ENCODE results near the gene YBX3. TPM values are rescaled to one million over a fixed set of nuclear protein-coding genes. Genes with fewer than 3 reads are reported as not detected.

The YBX3 gene
- total RNA-seq, 1 donor from 2014 or later, result 4.5 TPM

GRCh38 chr12:10721651-10722501 is 1.2 kb downstream of the YBX3 start:
- peak; percentile 46 for DNase-seq

DNA sequence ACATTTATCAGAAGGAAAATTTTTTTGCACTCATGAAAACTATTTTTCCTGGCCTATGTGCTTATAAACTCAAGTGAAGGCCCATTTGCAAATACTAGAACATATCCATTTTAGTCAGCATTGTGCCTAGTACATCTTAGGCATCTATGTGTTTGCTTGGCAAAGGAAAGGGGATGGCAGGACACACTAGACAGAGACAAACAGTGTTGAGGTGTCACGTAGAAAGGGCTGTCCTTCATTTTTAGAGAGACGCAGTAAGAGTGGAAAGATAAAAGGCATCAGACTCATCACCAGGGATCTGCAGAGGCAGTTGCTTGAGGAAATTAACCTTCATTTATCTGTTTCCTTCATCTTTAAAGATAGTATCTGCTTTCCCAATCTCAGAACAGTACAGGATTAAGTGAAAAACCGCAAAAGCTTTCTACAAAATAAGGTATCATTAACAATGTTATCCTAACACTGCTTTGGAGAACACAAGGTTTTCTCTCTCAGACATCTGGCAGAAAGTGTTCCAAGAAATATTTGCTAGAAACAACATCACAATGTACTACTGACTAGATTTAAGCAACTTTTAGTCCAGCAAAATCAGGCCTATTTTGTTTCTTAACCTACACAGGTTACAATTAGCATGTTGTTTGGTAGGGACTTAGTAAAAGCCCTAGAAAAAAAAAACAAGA is 2.0 kb downstream of the YBX3 start:
- DNase-seq, result no peak

DNA sequence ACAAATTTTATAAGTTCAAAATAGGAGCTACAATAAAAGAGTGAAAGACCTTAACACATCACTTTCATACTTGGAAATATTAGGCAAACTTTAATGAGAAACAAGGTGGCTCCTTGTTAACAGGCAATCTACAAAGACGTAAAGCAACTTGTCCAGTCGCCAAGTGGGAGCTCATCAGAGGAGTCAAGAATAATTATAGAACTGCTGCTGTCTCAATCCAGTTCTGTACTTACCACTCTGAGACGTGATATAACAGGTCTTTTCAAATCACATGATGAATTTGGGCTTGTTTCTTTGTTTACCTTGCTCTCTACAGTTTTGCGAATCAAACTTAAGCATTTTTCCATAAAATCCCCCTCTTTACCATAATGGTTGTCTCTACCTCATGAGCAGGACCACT is 3.6 kb downstream of the YBX3 start:
- no peak for DNase-seq

GRCh38 chr12:10718279-10718821 is 4.8 kb downstream of the YBX3 start:
- no peak for DNase-seq

- DNase-seq, result no peak
Measured at GRCh38 chr12:10717410-10717809, 5.7 kb downstream of the YBX3 start.

DNA sequence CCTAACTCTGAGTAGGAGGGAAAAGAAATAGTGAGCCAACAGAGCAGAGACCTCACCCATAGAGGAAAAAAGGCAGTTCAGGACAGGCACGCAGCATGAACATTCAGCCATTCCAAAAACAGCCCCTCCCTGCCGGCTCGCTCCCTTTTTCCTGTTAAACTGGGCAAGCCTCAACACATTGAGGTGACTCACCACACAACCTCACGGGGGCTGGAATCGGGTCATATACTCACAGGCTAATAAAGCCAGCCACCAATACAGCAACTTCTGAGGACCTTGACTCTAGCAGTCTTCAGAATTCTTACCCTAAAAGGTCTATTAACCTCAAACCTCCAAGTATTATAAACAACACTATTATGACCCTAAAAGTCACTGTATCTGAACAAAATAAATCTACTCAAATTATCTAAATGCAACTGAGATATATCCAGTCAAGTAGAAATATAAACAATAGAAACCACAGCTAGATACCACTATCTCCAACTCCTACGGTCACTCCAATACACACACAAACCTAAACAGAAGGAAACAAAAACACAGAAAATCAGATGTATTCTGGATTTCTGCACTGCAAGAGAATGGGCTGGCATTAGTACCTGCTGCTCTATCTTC is 6.3 kb downstream of the YBX3 start:
- no peak for DNase-seq

DNA sequence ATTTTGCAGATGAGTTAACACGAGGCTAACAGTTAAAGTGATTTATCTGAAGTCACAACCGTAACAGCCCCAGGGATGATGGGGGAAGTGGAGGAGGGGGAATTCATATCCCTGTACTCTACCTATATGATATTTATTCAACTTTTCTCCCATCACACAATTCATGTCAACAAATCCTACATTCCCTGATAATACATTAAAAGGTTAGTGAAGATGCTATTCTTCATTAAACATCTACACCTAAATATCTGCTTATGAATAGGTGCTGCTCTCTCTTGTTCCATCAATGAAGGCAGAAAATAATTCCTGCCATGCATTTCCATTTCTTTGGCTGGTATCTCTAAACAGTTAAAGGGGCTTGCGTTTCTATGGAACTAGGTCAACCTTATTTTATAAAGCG is 6.8 kb downstream of the YBX3 start:
- no peak for DNase-seq

GRCh38 chr12:10715491-10715890 is 7.6 kb downstream of the YBX3 start:
- DNase-seq, result no peak

- DNase-seq, result no peak
Measured at GRCh38 chr12:10709808-10710207, 13.3 kb downstream of the YBX3 start.

GRCh38 chr12:10708862-10709261 is 14.3 kb downstream of the YBX3 start:
- DNase-seq, result no peak

- DNase-seq, result no peak
Measured at GRCh38 chr12:10705655-10706054, 17.5 kb downstream of the YBX3 start.

GRCh38 chr12:10701843-10702242 is 21.3 kb downstream of the YBX3 start:
- no peak for DNase-seq

DNA sequence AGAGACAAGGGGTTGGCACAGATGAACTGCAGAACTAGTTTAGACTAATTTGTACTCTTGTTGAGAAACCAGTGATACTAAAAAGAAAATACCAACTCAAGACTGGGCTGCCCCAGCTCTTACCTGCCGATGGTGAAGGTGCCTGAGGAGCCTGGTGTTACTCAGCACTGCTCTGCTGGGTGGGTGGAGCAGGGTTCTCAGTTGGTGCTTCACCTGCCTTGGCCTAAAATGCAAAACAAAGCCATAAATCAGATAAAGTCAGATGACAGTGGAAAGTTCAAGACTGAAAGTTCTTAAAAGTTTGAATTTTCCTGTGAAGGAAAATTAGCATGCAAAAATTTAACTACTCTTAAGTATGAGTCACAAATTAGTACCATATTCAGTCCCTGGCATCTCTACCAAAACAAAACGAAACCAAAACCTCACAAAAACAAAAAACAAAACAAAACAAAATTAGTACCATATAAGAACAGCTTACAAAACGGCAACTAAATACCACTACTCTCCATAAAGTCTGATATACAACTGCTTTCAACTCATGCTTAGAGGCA is 21.9 kb downstream of the YBX3 start:
- DNase-seq, result no peak

- DNase-seq, result no peak
Measured at GRCh38 chr12:10700581-10700980, 22.5 kb downstream of the YBX3 start.

DNA sequence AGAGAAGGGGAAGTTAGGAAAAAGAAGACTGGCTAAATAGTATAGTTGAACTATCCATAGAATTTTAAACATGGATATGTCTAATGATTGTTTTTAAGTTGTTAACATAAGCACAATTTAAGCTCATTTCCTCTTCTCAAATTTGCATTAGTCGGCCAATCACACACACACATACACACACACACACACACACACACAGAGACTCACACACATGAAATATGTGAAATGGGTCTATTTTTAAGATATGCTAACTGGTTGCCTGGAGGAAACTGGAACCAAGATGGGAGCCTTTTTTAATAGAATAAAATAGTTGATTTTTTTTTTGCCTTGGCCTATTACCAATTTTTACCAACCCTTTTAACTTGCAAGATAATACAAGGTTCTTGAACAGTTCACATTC is 25.3 kb downstream of the YBX3 start:
- DNase-seq, result no peak

- DNase-seq, result no peak
Measured at GRCh38 chr12:10697156-10697555, 26.0 kb downstream of the YBX3 start.

DNA sequence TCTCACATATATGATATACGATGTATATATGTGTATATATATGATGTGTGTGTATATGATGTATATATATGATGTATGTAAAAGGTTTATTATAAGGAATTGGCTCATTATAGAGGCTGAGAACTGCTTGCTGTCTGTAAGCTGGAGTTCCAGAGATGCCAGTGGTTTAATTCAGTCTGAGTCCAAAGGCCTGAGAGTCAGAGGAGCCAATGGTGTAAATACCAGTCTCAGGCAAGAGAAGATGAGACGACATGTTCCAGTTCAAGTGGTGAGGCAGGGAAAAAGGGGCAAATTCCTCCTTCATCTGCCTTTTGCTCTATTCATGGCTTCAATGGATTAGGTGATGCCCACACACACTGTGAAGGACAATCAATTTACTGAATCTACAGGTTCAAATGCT is 32.2 kb downstream of the YBX3 start:
- no peak for DNase-seq

DNA sequence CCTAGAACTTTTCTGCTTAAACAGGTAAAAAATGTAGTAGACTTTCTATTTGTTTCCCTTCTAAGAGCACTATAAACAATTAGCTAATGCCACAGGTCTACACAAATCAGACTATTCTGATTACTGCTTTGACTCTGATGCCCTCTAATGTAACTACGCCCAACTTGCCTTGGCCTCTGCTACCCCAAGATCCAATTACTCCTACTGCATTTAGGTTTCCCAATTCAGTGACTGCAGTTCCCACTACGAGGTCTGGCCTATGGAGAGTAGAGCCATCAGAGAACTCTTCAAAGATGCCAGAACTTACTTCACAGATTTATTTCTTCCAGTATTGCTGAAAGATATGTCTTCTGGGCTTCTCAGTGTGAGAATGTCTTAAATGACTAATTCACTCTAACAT is 34.0 kb downstream of the YBX3 start:
- DNase-seq, result no peak

DNA sequence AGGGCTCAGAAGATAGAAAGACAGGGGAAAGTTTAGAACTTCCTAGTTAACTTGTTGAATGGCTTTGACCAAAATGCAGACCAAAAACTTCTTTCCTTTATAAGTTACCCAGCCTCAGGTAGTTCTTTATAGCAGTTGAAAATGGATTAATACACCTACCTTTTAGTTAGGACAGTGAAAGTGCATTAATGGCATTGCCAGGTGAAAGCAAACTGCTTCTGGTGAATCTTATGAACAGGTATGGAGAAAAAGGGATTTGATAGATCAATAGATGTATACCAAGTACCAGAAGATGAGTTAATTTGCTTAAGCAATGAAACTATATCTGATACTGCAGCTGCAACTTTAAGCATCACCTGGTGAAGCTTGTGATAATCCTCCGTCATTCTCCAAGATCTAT is 35.1 kb downstream of the YBX3 start:
- no peak for DNase-seq

DNA sequence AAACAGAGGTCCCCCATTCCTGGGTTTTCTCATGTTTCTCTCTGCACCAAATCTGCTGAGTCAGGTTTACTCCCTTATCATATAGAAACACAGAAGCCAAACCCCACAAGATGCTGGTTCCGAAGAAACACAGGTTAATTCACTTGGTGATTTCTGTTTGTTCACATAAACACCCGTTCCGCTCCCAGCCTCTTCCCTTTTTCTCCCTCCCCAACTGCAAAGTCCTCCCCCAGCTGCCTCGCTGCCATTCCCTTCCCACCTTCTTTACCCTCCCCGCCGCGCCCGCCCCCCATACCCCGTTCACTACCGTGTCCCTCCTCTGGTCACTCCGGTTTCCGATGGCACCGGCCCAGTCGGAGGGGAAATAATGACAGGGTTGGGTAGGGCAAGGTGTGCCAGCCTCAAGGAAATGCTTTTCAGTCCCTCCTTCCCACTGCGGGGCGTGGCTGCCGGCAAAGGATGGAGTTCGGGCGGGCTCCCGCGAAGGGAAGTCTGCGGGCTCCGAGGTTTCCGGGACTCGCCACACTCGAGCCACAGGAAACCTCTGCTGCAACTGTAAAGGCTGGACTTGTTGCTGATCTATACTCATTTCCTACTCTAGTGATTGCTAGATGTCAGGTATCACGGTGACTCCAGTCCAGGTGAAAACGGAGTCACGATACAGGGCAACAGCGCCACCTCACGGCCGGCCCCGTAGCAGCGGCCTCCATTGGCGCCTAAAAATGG is 49.3 kb downstream of the YBX3 start, which contains the start of gene STYK1:
STYK1 (minus strand) TSS at position 394 of the 726 bp plus-strand sequence. CDS start 39,434 bp downstream, outside the sequence.
- DNase-seq, result peak; percentile 23

GRCh38 chr12:10672231-10672868 is 50.8 kb downstream of the YBX3 start:
- DNase-seq, result no peak

GRCh38 chr12:10669533-10669932 is 53.6 kb downstream of the YBX3 start:
- no peak for DNase-seq
